ENCODE measurements around the gene ZFP91. TPM values are rescaled to one million over a fixed set of nuclear protein-coding genes. Genes with fewer than 3 reads are reported as not detected.

ZFP91 gene
- total and polyA plus RNA-seq, 2 of the 4 experiments (the other 2 are of a cell fraction): 20.7 to 25.3 TPM

GRCh38 chr11:58622344-58622743 is 43.5 kb downstream of the ZFP91 start, which contains the start of gene CNTF:
Gene CNTF (plus strand): TSS chr11:58622665. CDS start chr11:58622753, 88 bp downstream.
- no peak within 1 kb of the TSS for H2AK5ac ChIP-seq (ENCODE audit: low read depth, low read length)
- H3K4ac ChIP-seq (ENCODE audit: low read depth, low read length): no peak within 1 kb of the TSS
- CTCF ChIA-PET: interaction anchor here (1.1 kb wide), 1 partner anchor 8 kb away, joined by 5 read pairs; no protein-coding TSS in a partner anchor
- no peak within 1 kb of the TSS for H4K8ac ChIP-seq (ENCODE audit: low read depth in 2 of 2, low read length in 2 of 2)
- dilution Hi-C loops (cut with HindIII; ENCODE audit: low sequenced_read_pairs, unreplicated experiment): no loop called here
- ATAC-seq (ENCODE audit: low read depth): no peak
- no peak within 1 kb of the TSS for H3K9ac ChIP-seq (ENCODE audit: low read depth, low read length)
- BruUV-seq (replicated peaks): no TSS peak
- peaks cover 51 to 67% of the 10 kb centered on the region in 2 experiments for H3K79me1 ChIP-seq (ENCODE audit: low read depth in 1 of 2, low read length in 2 of 2)
- no peak within 1 kb of the TSS for H2BK20ac ChIP-seq (ENCODE audit: low read depth, low read length)
- WGBS, 2 experiments (ENCODE audit: extremely low coverage in 2 of 2, insufficient read length in 1 of 2): no CpG with 5 or more reads among the region's 2 CpGs
- no peaks in the 10 kb centered on the region for H3K9me3 ChIP-seq (ENCODE audit: control insufficient read depth, insufficient read depth, low read length)
- peak within 1 kb of the TSS; percentile 40 for H2BK5ac ChIP-seq (ENCODE audit: low read depth, low read length, poor library complexity, severe bottlenecking)
- H3K9me1 ChIP-seq (ENCODE audit: insufficient read depth, low read length): peaks cover 17% of the 10 kb centered on the region
- no peak within 1 kb of the TSS for H4K5ac ChIP-seq (ENCODE audit: low read depth, low read length)
- in situ Hi-C loops (cut with MboI; ENCODE audit: low sequenced_read_pairs): no loop called here
- peak; percentile 13 for DNase-seq
- H2BK15ac ChIP-seq (ENCODE audit: low read depth, low read length): no peak within 1 kb of the TSS; the same call in 2 of the 3 replicates
- TF ChIP-seq CTCF (conservative IDR thresholded peaks at IDR 0.05; ENCODE audit: low read depth, low read length): no peak
- TF ChIP-seq RCOR1 (IDR thresholded peaks at IDR 0.05; ENCODE audit: insufficient replicate concordance, low read length): no peak
- TF ChIP-seq NFE2L2 (IDR thresholded peaks at IDR 0.05; ENCODE audit: low read depth, low read length): no peak
- TF ChIP-seq USF2 (IDR thresholded peaks at IDR 0.05; ENCODE audit: low read depth, low read length): no peak
- no peak within 1 kb of the TSS for H4K91ac ChIP-seq (ENCODE audit: insufficient read depth, low read depth, low read length)
- no peak within 1 kb of the TSS for H2AFZ ChIP-seq (replicated peaks; ENCODE audit: low read length, poor library complexity)
- no peak within 1 kb of the TSS; the same call in 1 of the 2 replicates for H3K18ac ChIP-seq (ENCODE audit: low read depth, low read length)
- no peak within 1 kb of the TSS for H3K56ac ChIP-seq (ENCODE audit: extremely low read depth, insufficient read depth, low read length)
- no peak within 1 kb of the TSS for H3K4me2 ChIP-seq (ENCODE audit: low read depth, low read length)
- H2BK120ac ChIP-seq (ENCODE audit: low read depth, low read length): no peak within 1 kb of the TSS
- no peak within 1 kb of the TSS for H3K14ac ChIP-seq (replicated peaks; ENCODE audit: low read depth, low read length)
- POLR2A ChIA-PET (ENCODE audit: unreplicated experiment): no interaction called here
- no peaks in the 10 kb centered on the region for H3K27me3 ChIP-seq (ENCODE audit: control insufficient read depth, insufficient read depth, low read length)
- no peak within 1 kb of the TSS for H3K4me3 ChIP-seq (ENCODE audit: insufficient read depth, low read depth, low read length)
- 0 out of 2 replicates have a peak, but pooled peaks cover 1% of the 10 kb centered on the region for H4K20me1 ChIP-seq (ENCODE audit: insufficient read depth, low read length)
- no peak within 1 kb of the TSS for H3K23ac ChIP-seq (ENCODE audit: low read depth, low read length)
- intact Hi-C loops (cut with micrococcal nuclease): no loop called here
- no peak within 1 kb of the TSS for H3K27ac ChIP-seq (ENCODE audit: insufficient read depth, low read length)
- H3K4me1 ChIP-seq (ENCODE audit: control insufficient read depth, insufficient read depth, low read length): peaks cover 16% of the 10 kb centered on the region
- peaks cover 18% of the 10 kb centered on the region for H3K36me3 ChIP-seq (ENCODE audit: control insufficient read depth, insufficient read depth, low read length)
- H2AK9ac ChIP-seq (replicated peaks; ENCODE audit: low read depth, low read length, poor library complexity): no peak within 1 kb of the TSS
